HepG2 (cell line): ENCODE data around the gene TUBB4B. TPM values are rescaled to one million over a fixed set of nuclear protein-coding genes. Genes with fewer than 3 reads are reported as not detected.

Experiments
- ASH2L ChIP-seq: fragments of 300-600, 200-600 bp; sonication (generic); IDR thresholded peaks from 2 replicates; pipeline ENCODE4 v1.7.0; 2017; ENCODE audit warnings: low read depth, mild to moderate bottlenecking, moderate library complexity, mixed read lengths, low read length; ENCODE audit not compliant: insufficient read length
- HIVEP1 ChIP-seq: sonication (generic); formaldehyde crosslinking; IDR thresholded peaks from 2 replicates; pipeline ENCODE4 v1.4.0; 2020; ENCODE audit warnings: mild to moderate bottlenecking, missing genetic modification reagents
- MAF1 ChIP-seq: sonication (generic); formaldehyde crosslinking; IDR thresholded peaks from 2 replicates; pipeline ENCODE4 v1.5.0; 2020; ENCODE audit warnings: missing genetic modification reagents, borderline replicate concordance
- NFKB2 ChIP-seq: sonication (generic); formaldehyde crosslinking; IDR thresholded peaks from 2 replicates; pipeline ENCODE4 v1.4.0; 2020; ENCODE audit warnings: missing genetic modification reagents, borderline replicate concordance
- THYN1 ChIP-seq: sonication (generic); formaldehyde crosslinking; IDR thresholded peaks from 2 replicates; pipeline ENCODE4 v1.8.1; 2023; ENCODE audit warnings: low read depth, mild to moderate bottlenecking, moderate library complexity, missing genetic modification reagents, borderline replicate concordance
- ZNF839 ChIP-seq: sonication (generic); formaldehyde crosslinking; IDR thresholded peaks from 2 replicates; pipeline ENCODE4 v1.4.0; 2020; ENCODE audit warnings: missing genetic modification reagents, mild to moderate bottlenecking, borderline replicate concordance
- polyA plus RNA-seq, 8 experiments: library from polyadenylated mRNA; depleted of rRNA in 3 of 8; stranded (reverse) in 7 of 8; unstranded in 1 of 8; fragments of >200 nt; fragmentation: Illumina TruSeq in 4 of 8; extraction: Trizol in 4 of 8; gene quantifications; 2 replicates each; pipeline versions ENCODE4 v1.2.1 to v1.2.3, GENCODE V29; 2011 to 2016; ENCODE audit warnings: low read depth in 4 of 8, missing spikeins in 1 of 8, mixed read lengths in 1 of 8; ENCODE audit not compliant: insufficient read depth in 1 of 8
- total RNA-seq, 5 experiments: library from RNA; depleted of rRNA; stranded (reverse); fragments of >200 nt; fragmentation: Illumina TruSeq; extraction: Trizol; gene quantifications; 2 replicates each; pipeline ENCODE4 v1.2.3, GENCODE V29; 2016; ENCODE audit warnings: low read depth in 1 of 5
- TF ChIP-seq, protein P1 (sequence below): sonication (generic); formaldehyde crosslinking; IDR thresholded peaks from 2 replicates; pipeline ENCODE4 v1.4.0; 2020; ENCODE audit warnings: mild to moderate bottlenecking, missing genetic modification reagents, borderline replicate concordance
- TF ChIP-seq, protein P2 (sequence below): sonication (generic); formaldehyde crosslinking; IDR thresholded peaks from 2 replicates; pipeline ENCODE4 v1.5.0; 2020; ENCODE audit warnings: missing genetic modification reagents

Gene TUBB4B
- total and polyA plus RNA-seq, 2 of the 13 experiments (the other 11 are each of a cell fraction or from before 2014, with no cell fraction given): 182 to 412 TPM

DNA sequence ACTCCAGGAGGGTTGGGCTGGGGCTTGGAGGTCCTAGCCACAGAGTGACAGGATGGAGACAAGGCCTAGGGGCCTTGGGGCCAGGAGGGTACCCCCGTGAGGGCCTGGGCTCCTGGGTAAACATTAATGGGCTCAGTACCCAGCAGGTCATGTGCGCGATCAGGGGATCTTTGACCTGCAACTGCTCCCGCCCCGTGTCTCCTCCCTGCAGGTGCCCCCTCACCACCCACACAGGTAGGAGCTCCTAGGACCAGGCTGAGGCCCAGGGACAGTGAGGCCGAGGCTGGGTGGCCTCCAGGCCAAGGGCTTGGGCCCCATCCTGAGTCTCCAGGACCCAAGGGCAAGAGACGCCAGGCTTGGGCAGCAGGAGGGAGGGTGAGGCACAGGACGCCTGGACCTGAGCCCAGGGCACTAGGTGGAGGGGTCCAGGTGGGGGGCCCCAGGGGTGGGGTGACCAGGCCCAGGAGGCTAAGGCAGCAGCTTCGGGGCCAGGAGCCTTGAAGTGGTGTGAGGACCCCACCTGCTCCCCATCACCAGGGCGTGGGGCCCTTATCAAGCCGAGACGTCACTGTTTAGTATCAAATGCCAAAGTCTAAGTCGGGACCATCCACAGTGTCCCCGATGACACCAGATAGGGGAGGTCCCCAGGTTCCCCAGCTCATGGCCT is 10.2 kb upstream of the TUBB4B start, which contains the start of gene SLC34A3 (continued):
- 0 out of 2 replicates have a peak, but pooled peaks have one; percentile 1 for TF ChIP-seq HIVEP1 (CRISPR knock-in tag)
- TF ChIP-seq MAF1 (CRISPR knock-in tag): no peak
- no peak for TF ChIP-seq ASH2L
- 0 out of 2 replicates have a peak, but pooled peaks have one; percentile 29 for TF ChIP-seq ZNF839 (CRISPR knock-in tag)
- TF ChIP-seq, protein P1, sequence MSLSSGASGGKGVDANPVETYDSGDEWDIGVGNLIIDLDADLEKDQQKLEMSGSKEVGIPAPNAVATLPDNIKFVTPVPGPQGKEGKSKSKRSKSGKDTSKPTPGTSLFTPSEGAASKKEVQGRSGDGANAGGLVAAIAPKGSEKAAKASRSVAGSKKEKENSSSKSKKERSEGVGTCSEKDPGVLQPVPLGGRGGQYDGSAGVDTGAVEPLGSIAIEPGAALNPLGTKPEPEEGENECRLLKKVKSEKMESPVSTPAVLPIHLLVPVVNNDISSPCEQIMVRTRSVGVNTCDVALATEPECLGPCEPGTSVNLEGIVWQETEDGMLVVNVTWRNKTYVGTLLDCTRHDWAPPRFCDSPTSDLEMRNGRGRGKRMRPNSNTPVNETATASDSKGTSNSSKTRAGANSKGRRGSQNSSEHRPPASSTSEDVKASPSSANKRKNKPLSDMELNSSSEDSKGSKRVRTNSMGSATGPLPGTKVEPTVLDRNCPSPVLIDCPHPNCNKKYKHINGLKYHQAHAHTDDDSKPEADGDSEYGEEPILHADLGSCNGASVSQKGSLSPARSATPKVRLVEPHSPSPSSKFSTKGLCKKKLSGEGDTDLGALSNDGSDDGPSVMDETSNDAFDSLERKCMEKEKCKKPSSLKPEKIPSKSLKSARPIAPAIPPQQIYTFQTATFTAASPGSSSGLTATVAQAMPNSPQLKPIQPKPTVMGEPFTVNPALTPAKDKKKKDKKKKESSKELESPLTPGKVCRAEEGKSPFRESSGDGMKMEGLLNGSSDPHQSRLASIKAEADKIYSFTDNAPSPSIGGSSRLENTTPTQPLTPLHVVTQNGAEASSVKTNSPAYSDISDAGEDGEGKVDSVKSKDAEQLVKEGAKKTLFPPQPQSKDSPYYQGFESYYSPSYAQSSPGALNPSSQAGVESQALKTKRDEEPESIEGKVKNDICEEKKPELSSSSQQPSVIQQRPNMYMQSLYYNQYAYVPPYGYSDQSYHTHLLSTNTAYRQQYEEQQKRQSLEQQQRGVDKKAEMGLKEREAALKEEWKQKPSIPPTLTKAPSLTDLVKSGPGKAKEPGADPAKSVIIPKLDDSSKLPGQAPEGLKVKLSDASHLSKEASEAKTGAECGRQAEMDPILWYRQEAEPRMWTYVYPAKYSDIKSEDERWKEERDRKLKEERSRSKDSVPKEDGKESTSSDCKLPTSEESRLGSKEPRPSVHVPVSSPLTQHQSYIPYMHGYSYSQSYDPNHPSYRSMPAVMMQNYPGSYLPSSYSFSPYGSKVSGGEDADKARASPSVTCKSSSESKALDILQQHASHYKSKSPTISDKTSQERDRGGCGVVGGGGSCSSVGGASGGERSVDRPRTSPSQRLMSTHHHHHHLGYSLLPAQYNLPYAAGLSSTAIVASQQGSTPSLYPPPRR (CRISPR knock-in tag): no peak
- TF ChIP-seq, protein P2, sequence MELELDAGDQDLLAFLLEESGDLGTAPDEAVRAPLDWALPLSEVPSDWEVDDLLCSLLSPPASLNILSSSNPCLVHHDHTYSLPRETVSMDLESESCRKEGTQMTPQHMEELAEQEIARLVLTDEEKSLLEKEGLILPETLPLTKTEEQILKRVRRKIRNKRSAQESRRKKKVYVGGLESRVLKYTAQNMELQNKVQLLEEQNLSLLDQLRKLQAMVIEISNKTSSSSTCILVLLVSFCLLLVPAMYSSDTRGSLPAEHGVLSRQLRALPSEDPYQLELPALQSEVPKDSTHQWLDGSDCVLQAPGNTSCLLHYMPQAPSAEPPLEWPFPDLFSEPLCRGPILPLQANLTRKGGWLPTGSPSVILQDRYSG (CRISPR knock-in tag): no peak
- no peak for TF ChIP-seq NFKB2 (CRISPR knock-in tag)
- TF ChIP-seq THYN1 (CRISPR knock-in tag): no peak
